Measurements from ENCODE around the gene GET3. TPM values are rescaled to one million over a fixed set of nuclear protein-coding genes. Genes with fewer than 3 reads are reported as not detected.
A peak's percentile ranks its signal among the peaks of the same experiment; 100 is the strongest.

Gene GET3
- total and polyA plus RNA-seq, 2 of the 13 experiments (the other 11 are each of a cell fraction or from before 2014, with no cell fraction given), result 57.7 to 59.4 TPM

DNA sequence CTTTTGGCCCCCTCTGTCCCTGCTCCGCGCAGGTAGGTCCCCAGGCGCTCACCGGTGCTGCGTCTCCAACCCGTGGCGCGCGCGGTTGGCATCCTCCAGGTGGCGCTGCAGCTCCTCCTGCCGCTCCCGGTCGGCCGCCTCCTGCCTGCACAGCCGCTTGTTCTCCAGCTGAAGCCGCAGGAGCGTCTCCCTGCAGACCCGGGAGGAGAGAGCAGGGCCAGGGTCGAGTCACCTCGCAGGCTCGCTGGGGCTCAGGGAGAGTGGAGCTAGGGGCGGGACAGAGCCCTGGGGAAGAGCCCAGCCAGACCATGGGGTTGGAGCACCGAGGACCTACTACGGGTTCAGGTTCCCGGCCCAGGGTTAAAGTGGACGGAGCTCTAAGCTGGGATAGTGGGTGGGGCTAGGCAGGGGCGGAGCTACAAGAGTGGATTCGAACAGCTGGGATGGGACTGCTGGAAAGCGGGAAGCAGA lies 28.8 kb downstream of the GET3 start (continued):
- TF ChIP-seq KAT7 (CRISPR knock-in tag; IDR thresholded peaks at IDR 0.05; ENCODE audit: borderline replicate concordance) (no peak), RFX5 (IDR thresholded peaks at IDR 0.05; ENCODE audit: low read depth, low read length) (no peak), NR2C2 (CRISPR knock-in tag; IDR thresholded peaks at IDR 0.05; ENCODE audit: borderline replicate concordance) (no peak), ZNF350 (CRISPR knock-in tag; IDR thresholded peaks at IDR 0.05; ENCODE audit: borderline replicate concordance, low read depth) (peak; percentile 68; the same call in 1 of the 2 replicates), ZSCAN25 (CRISPR knock-in tag; IDR thresholded peaks at IDR 0.05) (peak; percentile 57; the same call in 1 of the 2 replicates), ZFP90 (CRISPR knock-in tag; IDR thresholded peaks at IDR 0.05; ENCODE audit: borderline replicate concordance) (peak; percentile 69; the same call in 1 of the 2 replicates), ZNF407 (CRISPR knock-in tag; IDR thresholded peaks at IDR 0.05; ENCODE audit: not compliant biosample characterization) (no peak), ZBTB2 (CRISPR knock-in tag; IDR thresholded peaks at IDR 0.05; ENCODE audit: low read depth) (no peak), SNRNP70 (IDR thresholded peaks at IDR 0.05; ENCODE audit: low read depth, low read length) (no peak), SP5 (CRISPR knock-in tag; IDR thresholded peaks at IDR 0.05; ENCODE audit: borderline replicate concordance, low read depth) (no peak)
- TF ChIP-seq, protein P1, sequence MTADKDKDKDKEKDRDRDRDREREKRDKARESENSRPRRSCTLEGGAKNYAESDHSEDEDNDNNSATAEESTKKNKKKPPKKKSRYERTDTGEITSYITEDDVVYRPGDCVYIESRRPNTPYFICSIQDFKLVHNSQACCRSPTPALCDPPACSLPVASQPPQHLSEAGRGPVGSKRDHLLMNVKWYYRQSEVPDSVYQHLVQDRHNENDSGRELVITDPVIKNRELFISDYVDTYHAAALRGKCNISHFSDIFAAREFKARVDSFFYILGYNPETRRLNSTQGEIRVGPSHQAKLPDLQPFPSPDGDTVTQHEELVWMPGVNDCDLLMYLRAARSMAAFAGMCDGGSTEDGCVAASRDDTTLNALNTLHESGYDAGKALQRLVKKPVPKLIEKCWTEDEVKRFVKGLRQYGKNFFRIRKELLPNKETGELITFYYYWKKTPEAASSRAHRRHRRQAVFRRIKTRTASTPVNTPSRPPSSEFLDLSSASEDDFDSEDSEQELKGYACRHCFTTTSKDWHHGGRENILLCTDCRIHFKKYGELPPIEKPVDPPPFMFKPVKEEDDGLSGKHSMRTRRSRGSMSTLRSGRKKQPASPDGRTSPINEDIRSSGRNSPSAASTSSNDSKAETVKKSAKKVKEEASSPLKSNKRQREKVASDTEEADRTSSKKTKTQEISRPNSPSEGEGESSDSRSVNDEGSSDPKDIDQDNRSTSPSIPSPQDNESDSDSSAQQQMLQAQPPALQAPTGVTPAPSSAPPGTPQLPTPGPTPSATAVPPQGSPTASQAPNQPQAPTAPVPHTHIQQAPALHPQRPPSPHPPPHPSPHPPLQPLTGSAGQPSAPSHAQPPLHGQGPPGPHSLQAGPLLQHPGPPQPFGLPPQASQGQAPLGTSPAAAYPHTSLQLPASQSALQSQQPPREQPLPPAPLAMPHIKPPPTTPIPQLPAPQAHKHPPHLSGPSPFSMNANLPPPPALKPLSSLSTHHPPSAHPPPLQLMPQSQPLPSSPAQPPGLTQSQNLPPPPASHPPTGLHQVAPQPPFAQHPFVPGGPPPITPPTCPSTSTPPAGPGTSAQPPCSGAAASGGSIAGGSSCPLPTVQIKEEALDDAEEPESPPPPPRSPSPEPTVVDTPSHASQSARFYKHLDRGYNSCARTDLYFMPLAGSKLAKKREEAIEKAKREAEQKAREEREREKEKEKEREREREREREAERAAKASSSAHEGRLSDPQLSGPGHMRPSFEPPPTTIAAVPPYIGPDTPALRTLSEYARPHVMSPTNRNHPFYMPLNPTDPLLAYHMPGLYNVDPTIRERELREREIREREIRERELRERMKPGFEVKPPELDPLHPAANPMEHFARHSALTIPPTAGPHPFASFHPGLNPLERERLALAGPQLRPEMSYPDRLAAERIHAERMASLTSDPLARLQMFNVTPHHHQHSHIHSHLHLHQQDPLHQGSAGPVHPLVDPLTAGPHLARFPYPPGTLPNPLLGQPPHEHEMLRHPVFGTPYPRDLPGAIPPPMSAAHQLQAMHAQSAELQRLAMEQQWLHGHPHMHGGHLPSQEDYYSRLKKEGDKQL (CRISPR knock-in tag; IDR thresholded peaks at IDR 0.05; ENCODE audit: low read depth), result no peak
- TF ChIP-seq, protein P2, sequence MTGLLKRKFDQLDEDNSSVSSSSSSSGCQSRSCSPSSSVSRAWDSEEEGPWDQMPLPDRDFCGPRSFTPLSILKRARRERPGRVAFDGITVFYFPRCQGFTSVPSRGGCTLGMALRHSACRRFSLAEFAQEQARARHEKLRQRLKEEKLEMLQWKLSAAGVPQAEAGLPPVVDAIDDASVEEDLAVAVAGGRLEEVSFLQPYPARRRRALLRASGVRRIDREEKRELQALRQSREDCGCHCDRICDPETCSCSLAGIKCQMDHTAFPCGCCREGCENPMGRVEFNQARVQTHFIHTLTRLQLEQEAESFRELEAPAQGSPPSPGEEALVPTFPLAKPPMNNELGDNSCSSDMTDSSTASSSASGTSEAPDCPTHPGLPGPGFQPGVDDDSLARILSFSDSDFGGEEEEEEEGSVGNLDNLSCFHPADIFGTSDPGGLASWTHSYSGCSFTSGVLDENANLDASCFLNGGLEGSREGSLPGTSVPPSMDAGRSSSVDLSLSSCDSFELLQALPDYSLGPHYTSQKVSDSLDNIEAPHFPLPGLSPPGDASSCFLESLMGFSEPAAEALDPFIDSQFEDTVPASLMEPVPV (CRISPR knock-in tag; IDR thresholded peaks at IDR 0.05), result no peak; the same call in 1 of the 2 replicates

All from HepG2 (cell line).